ENCODE results near the gene DNAH1.

DNAH1 gene

GRCh38 chr3:52437326-52438103 lies 121.4 kb downstream of the DNAH1 start:
- Mint-ChIP-seq H3K9me3 (ENCODE audit: low read depth) (no peaks in the 10 kb centered on the region), H3K4me3 (no peak overlapping the region), H3K4me1 (ENCODE audit: low read depth) (no peaks in the 10 kb centered on the region), H3K27ac (no peak overlapping the region), H3K27me3 (no peaks in the 10 kb centered on the region), H3K36me3 (no peaks in the 10 kb centered on the region)

- Mint-ChIP-seq H3K9me3 (ENCODE audit: low read depth) (no peaks in the 10 kb centered on the region), H3K27me3 (no peaks in the 10 kb centered on the region), H3K4me3 (no peak overlapping the region), H3K36me3 (no peaks in the 10 kb centered on the region), H3K4me1 (ENCODE audit: low read depth) (no peaks in the 10 kb centered on the region), H3K27ac (no peak overlapping the region)
Observed at GRCh38 chr3:52438104-52438376, 121.9 kb downstream of the DNAH1 start.

GRCh38 chr3:52438579-52439425 lies 122.7 kb downstream of the DNAH1 start:
- no peaks in the 10 kb centered on the region for H3K27me3 Mint-ChIP-seq
- no peaks in the 10 kb centered on the region for H3K36me3 Mint-ChIP-seq
- no peak overlapping the region for H3K4me3 Mint-ChIP-seq
- no peaks in the 10 kb centered on the region for H3K4me1 Mint-ChIP-seq (ENCODE audit: low read depth)
- no peak overlapping the region for H3K27ac Mint-ChIP-seq
- no peaks in the 10 kb centered on the region for H3K9me3 Mint-ChIP-seq (ENCODE audit: low read depth)

GRCh38 chr3:52439426-52440248 lies 123.5 kb downstream of the DNAH1 start:
- Mint-ChIP-seq H3K27me3 (no peaks in the 10 kb centered on the region), H3K4me1 (ENCODE audit: low read depth) (no peaks in the 10 kb centered on the region), H3K4me3 (no peak overlapping the region), H3K36me3 (no peaks in the 10 kb centered on the region), H3K9me3 (ENCODE audit: low read depth) (no peaks in the 10 kb centered on the region), H3K27ac (no peak overlapping the region)

GRCh38 chr3:52440249-52440551 lies 124.1 kb downstream of the DNAH1 start:
- H3K36me3 Mint-ChIP-seq, result no peaks in the 10 kb centered on the region
- H3K9me3 Mint-ChIP-seq (ENCODE audit: low read depth), result no peaks in the 10 kb centered on the region
- peaks cover 2% of the 10 kb centered on the region for H3K4me1 Mint-ChIP-seq (ENCODE audit: low read depth)
- no peak overlapping the region for H3K27ac Mint-ChIP-seq
- H3K27me3 Mint-ChIP-seq, result no peaks in the 10 kb centered on the region
- H3K4me3 Mint-ChIP-seq, result no peak overlapping the region

- no peaks in the 10 kb centered on the region for H3K9me3 Mint-ChIP-seq (ENCODE audit: low read depth)
- H3K27ac Mint-ChIP-seq, result no peak overlapping the region
- H3K27me3 Mint-ChIP-seq, result no peaks in the 10 kb centered on the region
- no peak overlapping the region for H3K4me3 Mint-ChIP-seq
- no peaks in the 10 kb centered on the region for H3K36me3 Mint-ChIP-seq
- H3K4me1 Mint-ChIP-seq (ENCODE audit: low read depth), result peaks cover 2% of the 10 kb centered on the region
Observed at GRCh38 chr3:52440671-52441070, 124.6 kb downstream of the DNAH1 start.

- no peaks in the 10 kb centered on the region for H3K36me3 Mint-ChIP-seq
- no peaks in the 10 kb centered on the region for H3K9me3 Mint-ChIP-seq (ENCODE audit: low read depth)
- no peak overlapping the region for H3K4me3 Mint-ChIP-seq
- no peak overlapping the region for H3K27ac Mint-ChIP-seq
- H3K27me3 Mint-ChIP-seq, result no peaks in the 10 kb centered on the region
- peaks cover 2% of the 10 kb centered on the region for H3K4me1 Mint-ChIP-seq (ENCODE audit: low read depth)
Observed at GRCh38 chr3:52441091-52441771, 125.1 kb downstream of the DNAH1 start.

GRCh38 chr3:52441772-52442332 lies 125.7 kb downstream of the DNAH1 start:
- H3K27ac Mint-ChIP-seq, result no peak overlapping the region
- H3K9me3 Mint-ChIP-seq (ENCODE audit: low read depth), result no peaks in the 10 kb centered on the region
- no peak overlapping the region for H3K4me3 Mint-ChIP-seq
- H3K36me3 Mint-ChIP-seq, result no peaks in the 10 kb centered on the region
- H3K4me1 Mint-ChIP-seq (ENCODE audit: low read depth), result peaks cover 3% of the 10 kb centered on the region
- no peaks in the 10 kb centered on the region for H3K27me3 Mint-ChIP-seq

- Mint-ChIP-seq H3K4me3 (no peak overlapping the region), H3K9me3 (ENCODE audit: low read depth) (no peaks in the 10 kb centered on the region), H3K36me3 (no peaks in the 10 kb centered on the region), H3K4me1 (ENCODE audit: low read depth) (peaks cover 7% of the 10 kb centered on the region), H3K27ac (no peak overlapping the region), H3K27me3 (no peaks in the 10 kb centered on the region)
Observed at GRCh38 chr3:52442409-52443267, 126.5 kb downstream of the DNAH1 start.

GRCh38 chr3:52443268-52443610 lies 127.1 kb downstream of the DNAH1 start:
- no peak overlapping the region for H3K4me3 Mint-ChIP-seq
- no peaks in the 10 kb centered on the region for H3K27me3 Mint-ChIP-seq
- H3K4me1 Mint-ChIP-seq (ENCODE audit: low read depth), result peaks cover 7% of the 10 kb centered on the region

GRCh38 chr3:52443791-52444687 lies 127.9 kb downstream of the DNAH1 start:
- no peak overlapping the region for H3K27ac Mint-ChIP-seq
- no peaks in the 10 kb centered on the region for H3K27me3 Mint-ChIP-seq
- peaks cover 7% of the 10 kb centered on the region for H3K4me1 Mint-ChIP-seq (ENCODE audit: low read depth)
- no peaks in the 10 kb centered on the region for H3K9me3 Mint-ChIP-seq (ENCODE audit: low read depth)
- H3K36me3 Mint-ChIP-seq, result no peaks in the 10 kb centered on the region
- H3K4me3 Mint-ChIP-seq, result no peak overlapping the region

More at GRCh38 chr3:52443268-52443610, 127.1 kb downstream of the DNAH1 start:
- no peaks in the 10 kb centered on the region for H3K9me3 Mint-ChIP-seq (ENCODE audit: low read depth)
- H3K27ac Mint-ChIP-seq, result no peak overlapping the region
- no peaks in the 10 kb centered on the region for H3K36me3 Mint-ChIP-seq

- Mint-ChIP-seq H3K9me3 (ENCODE audit: low read depth) (no peaks in the 10 kb centered on the region), H3K4me3 (no peak within 1 kb of the TSS), H3K27me3 (no peaks in the 10 kb centered on the region), H3K36me3 (no peaks in the 10 kb centered on the region), H3K27ac (no peak within 1 kb of the TSS), H3K4me1 (ENCODE audit: low read depth) (peaks cover 7% of the 10 kb centered on the region)
Observed at GRCh38 chr3:52444860-52445793, 129.0 kb downstream of the DNAH1 start, which contains the start of gene SEMA3G. SEMA3G (minus strand) TSS chr3:52445103; CDS start chr3:52445027, 76 bp downstream.
